Measurements from ENCODE around the gene GLE1.
A peak's percentile ranks its signal among the peaks of the same experiment; 100 is the strongest.

Gene GLE1

DNA sequence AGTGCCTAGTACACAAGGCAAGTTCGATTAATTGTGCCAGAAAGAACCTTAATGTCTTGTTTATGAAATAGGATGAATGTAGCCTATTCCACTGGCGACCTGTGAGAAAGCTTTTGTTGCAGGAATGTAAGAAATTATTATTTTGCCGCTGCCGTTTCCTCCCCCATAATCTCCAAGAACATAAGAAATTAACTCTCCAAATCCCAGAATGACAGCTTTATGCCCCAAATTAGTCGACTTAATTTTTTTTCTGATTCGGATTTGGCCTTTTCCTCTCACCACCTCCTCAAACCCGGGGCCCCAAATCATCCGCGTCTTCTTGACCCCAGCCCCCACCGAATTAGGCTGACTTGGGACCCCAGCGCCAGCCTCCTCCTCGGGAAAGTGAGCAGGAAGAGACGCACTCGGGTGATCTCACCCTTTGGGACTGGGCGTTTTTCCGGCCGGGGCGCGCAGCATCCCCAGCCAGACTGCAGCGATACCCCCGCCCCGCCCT lies 47.2 kb downstream of the GLE1 start:
- H3K36me3 Mint-ChIP-seq (ENCODE audit: low read depth): peaks cover 6% of the 10 kb centered on the region
- no peaks in the 10 kb centered on the region for H3K27me3 Mint-ChIP-seq
- H3K4me3 Mint-ChIP-seq: no peak overlapping the region
- H3K4me1 Mint-ChIP-seq (ENCODE audit: low read depth): peaks cover 37% of the 10 kb centered on the region
- intact Hi-C loops (cut with micrococcal nuclease): loop anchor here (2.0 to 10.0 kb wide), 2 partner anchors 47 to 177 kb away; partner anchors contain the start of genes GLE1 and URM1
- no peak overlapping the region for H3K27ac Mint-ChIP-seq
- no peaks in the 10 kb centered on the region for H3K9me3 Mint-ChIP-seq

DNA sequence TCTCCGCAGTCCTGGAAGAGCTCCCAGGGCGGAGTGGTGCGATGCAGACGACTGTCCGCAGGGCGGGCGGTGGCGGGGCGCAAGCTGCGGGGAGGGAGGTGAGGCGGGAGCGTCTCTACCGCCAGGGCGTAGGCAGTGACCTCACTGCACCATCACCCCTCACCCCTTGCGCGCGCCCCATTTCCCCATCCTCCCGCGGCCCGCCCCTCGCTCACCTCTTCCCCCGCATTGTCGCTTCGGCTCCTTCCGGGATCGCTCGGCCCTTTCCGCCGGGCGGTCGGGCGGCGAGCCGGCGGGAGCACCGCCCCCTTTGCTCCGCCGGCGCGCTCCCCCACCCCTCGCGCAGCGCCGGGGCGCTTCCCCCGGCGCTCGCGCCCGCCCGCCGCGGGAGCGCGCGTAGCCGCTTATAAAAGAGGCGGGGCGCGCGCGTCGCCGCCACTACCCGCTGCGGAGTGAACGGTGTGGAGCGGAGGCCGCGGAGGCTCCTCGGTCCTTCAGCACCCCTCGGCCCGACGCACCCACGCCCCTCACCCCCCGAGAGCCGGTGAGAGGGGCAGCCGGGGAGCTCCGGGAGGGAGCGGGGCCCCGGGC lies 47.7 kb downstream of the GLE1 start, which contains the start of gene SPTAN1:
TSS of gene SPTAN1 (plus strand) at position 435 of the 591 bp plus-strand sequence. CDS start 14,154 bp downstream, outside the sequence.
- Mint-ChIP-seq H3K9me3 (no peaks in the 10 kb centered on the region), H3K27ac (no peak within 1 kb of the TSS), H3K36me3 (ENCODE audit: low read depth) (peaks cover 6% of the 10 kb centered on the region), H3K27me3 (no peaks in the 10 kb centered on the region), H3K4me1 (ENCODE audit: low read depth) (peaks cover 37% of the 10 kb centered on the region), H3K4me3 (no peak within 1 kb of the TSS)
- intact Hi-C loops (cut with micrococcal nuclease): loop anchor here (2.0 to 10.0 kb wide), 2 partner anchors 47 to 177 kb away; partner anchors contain the start of genes GLE1 and URM1

- Mint-ChIP-seq H3K27ac (no peak overlapping the region), H3K4me3 (no peak overlapping the region), H3K27me3 (no peaks in the 10 kb centered on the region), H3K36me3 (ENCODE audit: low read depth) (peaks cover 6% of the 10 kb centered on the region), H3K4me1 (ENCODE audit: low read depth) (peaks cover 37% of the 10 kb centered on the region), H3K9me3 (no peaks in the 10 kb centered on the region)
- intact Hi-C loops (cut with micrococcal nuclease): loop anchor here (2.0 to 10.0 kb wide), 2 partner anchors 48 to 178 kb away; partner anchors contain the start of genes GLE1 and URM1
Measured at GRCh38 chr9:128552744-128553440, 48.4 kb downstream of the GLE1 start.

GRCh38 chr9:128553728-128554127 lies 49.2 kb downstream of the GLE1 start:
- H3K4me3 Mint-ChIP-seq: no peak overlapping the region
- H3K9me3 Mint-ChIP-seq: no peaks in the 10 kb centered on the region
- H3K36me3 Mint-ChIP-seq (ENCODE audit: low read depth): peaks cover 6% of the 10 kb centered on the region
- no peak overlapping the region for H3K27ac Mint-ChIP-seq
- H3K4me1 Mint-ChIP-seq (ENCODE audit: low read depth): peaks cover 40% of the 10 kb centered on the region
- intact Hi-C loops (cut with micrococcal nuclease): loop anchor here (2.0 to 10.0 kb wide), 2 partner anchors 49 to 179 kb away; partner anchors contain the start of genes GLE1 and URM1
- H3K27me3 Mint-ChIP-seq: no peaks in the 10 kb centered on the region

DNA sequence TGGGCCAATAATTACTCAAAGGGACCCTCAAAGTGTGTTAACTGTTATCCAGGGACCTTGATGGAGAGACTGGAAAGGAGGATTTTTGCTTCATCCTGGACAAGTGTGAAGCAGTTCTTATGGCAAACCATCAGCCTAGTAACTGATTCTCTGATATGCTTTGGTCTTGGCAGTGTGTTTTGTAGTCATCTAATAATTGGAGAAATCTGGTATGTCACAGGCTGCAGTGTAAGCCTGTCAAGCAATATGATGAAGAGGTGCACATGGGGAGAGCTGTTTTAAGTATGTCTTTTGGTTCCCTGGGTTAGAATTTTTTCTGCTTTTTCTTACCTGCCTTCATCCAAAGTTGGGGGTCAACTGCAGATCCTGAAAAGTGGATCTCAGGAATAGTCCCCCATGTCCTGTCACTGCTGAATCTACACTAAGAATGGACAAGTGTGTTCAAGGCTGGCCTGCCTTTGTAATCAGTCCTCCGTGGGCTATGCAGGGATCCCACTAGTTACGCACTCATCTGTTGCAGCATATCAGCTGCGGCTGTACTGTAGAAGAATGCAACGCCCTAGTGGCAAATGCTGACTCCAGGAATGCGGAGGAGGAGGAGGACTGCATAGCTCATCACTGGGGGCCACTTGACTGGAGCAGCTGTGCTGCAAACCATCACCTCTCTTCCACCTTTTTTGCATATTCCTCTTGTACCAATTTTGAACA lies 49.8 kb downstream of the GLE1 start:
- Mint-ChIP-seq H3K9me3 (no peaks in the 10 kb centered on the region), H3K4me1 (ENCODE audit: low read depth) (peaks cover 41% of the 10 kb centered on the region), H3K36me3 (ENCODE audit: low read depth) (peaks cover 6% of the 10 kb centered on the region), H3K4me3 (no peak overlapping the region), H3K27ac (no peak overlapping the region), H3K27me3 (no peaks in the 10 kb centered on the region)
- intact Hi-C loops (cut with micrococcal nuclease): loop anchor here (10.0 kb wide), 1 partner anchor 180 kb away; the partner anchor contains the start of gene URM1

DNA sequence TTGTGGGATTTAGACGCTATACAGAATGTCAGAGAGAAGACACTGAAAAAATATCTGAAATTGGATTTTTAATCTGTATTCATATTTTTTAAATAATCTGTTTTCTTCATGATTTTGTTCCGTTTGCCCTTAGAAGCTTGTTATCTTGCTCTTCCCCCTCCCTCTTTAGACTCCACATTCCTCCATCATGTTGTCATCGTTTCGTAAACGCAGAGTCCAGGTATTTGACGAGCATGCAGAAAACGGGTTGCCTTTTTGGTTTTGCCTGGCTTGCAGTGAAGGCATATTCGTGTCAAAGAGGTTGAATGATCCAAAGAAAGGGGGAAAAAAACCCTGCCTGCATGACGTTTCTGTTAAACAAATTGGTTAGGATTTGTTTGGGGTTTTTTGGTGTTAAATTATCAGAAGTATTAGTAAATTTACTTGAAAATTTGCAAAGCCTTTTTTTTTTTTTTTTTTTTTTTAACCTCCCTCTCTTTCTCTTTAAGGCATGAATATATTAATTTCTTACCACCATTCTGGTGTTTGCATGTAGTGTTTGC lies 50.7 kb downstream of the GLE1 start:
- peaks cover 10% of the 10 kb centered on the region for H3K36me3 Mint-ChIP-seq (ENCODE audit: low read depth)
- H3K9me3 Mint-ChIP-seq: no peaks in the 10 kb centered on the region
- intact Hi-C loops (cut with micrococcal nuclease): loop anchor here (10.0 kb wide), 1 partner anchor 180 kb away; the partner anchor contains the start of gene URM1
- H3K4me3 Mint-ChIP-seq: no peak overlapping the region
- H3K4me1 Mint-ChIP-seq (ENCODE audit: low read depth): peaks cover 32% of the 10 kb centered on the region
- H3K27ac Mint-ChIP-seq: no peak overlapping the region
- no peaks in the 10 kb centered on the region for H3K27me3 Mint-ChIP-seq

- Mint-ChIP-seq H3K27ac (no peak overlapping the region), H3K9me3 (no peaks in the 10 kb centered on the region), H3K36me3 (ENCODE audit: low read depth) (peaks cover 15% of the 10 kb centered on the region)
Measured at GRCh38 chr9:128556276-128556675, 51.8 kb downstream of the GLE1 start.

DNA sequence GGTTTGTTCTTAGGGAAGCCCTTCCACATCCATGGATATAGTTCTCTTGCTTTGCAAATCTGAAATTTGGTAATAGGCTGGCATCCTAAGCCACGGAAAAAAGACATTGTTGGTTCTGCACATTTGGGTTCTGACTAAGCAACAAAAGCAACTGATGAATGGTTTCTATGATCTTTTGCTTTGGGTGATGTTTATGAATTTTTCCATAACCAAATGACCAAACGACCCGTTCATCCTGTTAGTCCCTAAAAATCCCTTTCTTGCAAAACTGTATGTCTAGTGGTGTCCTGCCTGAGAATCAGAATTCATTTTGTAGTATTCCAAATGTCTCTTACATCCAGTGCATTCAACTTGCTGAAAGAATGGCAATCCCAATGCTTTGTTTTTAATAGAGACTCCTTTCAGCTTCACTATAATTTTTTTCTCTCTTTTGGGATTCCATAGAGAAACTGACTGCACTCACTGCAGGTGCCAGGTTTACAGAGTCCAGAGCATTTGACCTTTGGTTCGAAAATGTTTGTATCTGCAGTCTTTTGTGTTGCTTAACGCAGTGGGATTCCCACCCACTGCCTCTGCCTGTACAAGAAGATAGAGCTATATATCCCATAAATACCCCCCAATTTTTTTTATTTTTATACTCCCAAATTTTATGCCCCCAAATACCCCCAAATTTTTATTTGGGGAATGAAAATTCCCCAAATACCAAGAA lies 52.6 kb downstream of the GLE1 start:
- intact Hi-C loops (cut with micrococcal nuclease): loop anchor here (10.0 kb wide), 1 partner anchor 182 kb away; the partner anchor contains the start of gene URM1
- H3K9me3 Mint-ChIP-seq: no peaks in the 10 kb centered on the region
- no peak overlapping the region for H3K27ac Mint-ChIP-seq
- H3K4me1 Mint-ChIP-seq (ENCODE audit: low read depth): peaks cover 14% of the 10 kb centered on the region
- H3K36me3 Mint-ChIP-seq (ENCODE audit: low read depth): peaks cover 15% of the 10 kb centered on the region
- H3K27me3 Mint-ChIP-seq: no peaks in the 10 kb centered on the region
- no peak overlapping the region for H3K4me3 Mint-ChIP-seq

More at GRCh38 chr9:128556276-128556675, 51.8 kb downstream of the GLE1 start:
- no peaks in the 10 kb centered on the region for H3K27me3 Mint-ChIP-seq
- intact Hi-C loops (cut with micrococcal nuclease): loop anchor here (10.0 kb wide), 1 partner anchor 181 kb away; the partner anchor contains the start of gene URM1
- peaks cover 22% of the 10 kb centered on the region for H3K4me1 Mint-ChIP-seq (ENCODE audit: low read depth)
- no peak overlapping the region for H3K4me3 Mint-ChIP-seq

GRCh38 chr9:128558431-128559310 lies 54.2 kb downstream of the GLE1 start:
- Mint-ChIP-seq H3K27me3 (no peaks in the 10 kb centered on the region), H3K4me1 (ENCODE audit: low read depth) (peaks cover 13% of the 10 kb centered on the region), H3K27ac (peak overlapping the region; percentile 10), H3K9me3 (no peaks in the 10 kb centered on the region), H3K36me3 (ENCODE audit: low read depth) (peaks cover 24% of the 10 kb centered on the region), H3K4me3 (no peak overlapping the region)
- intact Hi-C loops (cut with micrococcal nuclease): loop anchor here (10.0 kb wide), 1 partner anchor 184 kb away; the partner anchor contains the start of gene URM1

DNA sequence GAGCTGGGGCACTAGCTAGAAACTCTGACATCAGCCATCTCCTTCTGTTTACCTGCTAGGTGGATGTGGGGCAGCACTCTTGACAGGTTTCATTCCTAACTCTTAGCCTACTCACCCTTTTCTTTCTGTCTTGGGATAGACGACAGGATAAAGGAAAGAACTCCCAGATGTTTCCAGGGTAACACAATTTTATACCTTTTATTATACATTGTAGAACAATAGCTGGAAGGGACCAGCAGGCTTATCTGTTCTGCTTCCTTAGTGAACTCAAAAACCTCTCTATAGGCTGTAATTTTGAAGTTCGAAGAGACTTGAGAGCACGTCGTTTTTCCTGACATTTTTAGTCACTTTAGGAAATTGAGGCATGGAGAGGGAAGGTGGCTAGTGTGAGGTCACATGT lies 61.1 kb downstream of the GLE1 start:
- H3K4me1 Mint-ChIP-seq (ENCODE audit: low read depth): no peaks in the 10 kb centered on the region
- H3K36me3 Mint-ChIP-seq (ENCODE audit: low read depth): peaks cover 81% of the 10 kb centered on the region
- H3K9me3 Mint-ChIP-seq: no peaks in the 10 kb centered on the region
- H3K4me3 Mint-ChIP-seq: no peak overlapping the region
- no peaks in the 10 kb centered on the region for H3K27me3 Mint-ChIP-seq
- intact Hi-C loops (cut with micrococcal nuclease): no loop called here
- H3K27ac Mint-ChIP-seq: no peak overlapping the region

GRCh38 chr9:128568470-128569078 lies 64.1 kb downstream of the GLE1 start:
- Mint-ChIP-seq H3K27me3 (no peaks in the 10 kb centered on the region), H3K27ac (no peak overlapping the region), H3K4me3 (no peak overlapping the region), H3K36me3 (ENCODE audit: low read depth) (peaks cover 95% of the 10 kb centered on the region), H3K9me3 (no peaks in the 10 kb centered on the region), H3K4me1 (ENCODE audit: low read depth) (no peaks in the 10 kb centered on the region)
- intact Hi-C loops (cut with micrococcal nuclease): no loop called here

- Mint-ChIP-seq H3K9me3 (no peaks in the 10 kb centered on the region), H3K27me3 (no peaks in the 10 kb centered on the region), H3K27ac (no peak overlapping the region), H3K4me1 (ENCODE audit: low read depth) (no peaks in the 10 kb centered on the region), H3K36me3 (ENCODE audit: low read depth) (peaks cover 97% of the 10 kb centered on the region), H3K4me3 (no peak overlapping the region)
- intact Hi-C loops (cut with micrococcal nuclease): no loop called here
Measured at GRCh38 chr9:128575469-128575868, 71.0 kb downstream of the GLE1 start.
